Measurements from ENCODE around the gene C2orf81.
"Not testable (repeated sequence)": the region's sequence is repeated elsewhere in the genome, so short reads cannot be mapped to it uniquely, and the experiment has no call there.

GRCh38 chr2:74470742-74471141 is 49.3 kb upstream of the C2orf81 start:
- TF ChIP-seq CTCF (conservative IDR thresholded peaks at IDR 0.05); EZH2 (IDR thresholded peaks at IDR 0.05; ENCODE audit: low read depth): not testable (repeated sequence)

Data from PC-9 (cell line).